Right lobe of liver (tissue), 6 donors: ENCODE results near the gene AXDND1. TPM values are rescaled to one million over a fixed set of nuclear protein-coding genes. Genes with fewer than 3 reads are reported as not detected.
"Not testable (repeated sequence)": the region's sequence is repeated elsewhere in the genome, so short reads cannot be mapped to it uniquely, and the experiment has no call there.

Experiments
- ATAC-seq, 4 donors: fragments of 200-7000 bp; cut with Tn5 transposase; one replicate each; pipeline ENCODE4 v1.9.1; 2020; ENCODE audit warnings: mild to moderate bottlenecking in 4 of 4, moderate library complexity in 4 of 4
- DNase-seq, 3 donors: peaks; one replicate each; pipeline ENCODE4 v3.0.0-alpha.2; 2020
- H3K27ac ChIP-seq, 3 donors: fragments of 200-600 bp; one replicate each; pipeline ENCODE4 v1.8.0; 2022
- H3K27me3 ChIP-seq, 2 donors: fragments of 200-600 bp; one replicate each; pipeline ENCODE4 v1.8.0; 2022
- H3K36me3 ChIP-seq, 4 donors: fragments of 200-600 bp; sonication (generic) in 1 of 4; one replicate each; pipeline versions ENCODE4 v1.5.1 to v1.8.0; 2017 to 2022; ENCODE audit warnings: control low read depth in 1 of 4
- H3K4me1 ChIP-seq, 4 donors: fragments of 200-600 bp; sonication (generic) in 1 of 4; one replicate each; pipeline versions ENCODE4 v1.5.1 to v1.8.0; 2017 to 2022; ENCODE audit warnings: control low read depth in 1 of 4
- H3K4me3 ChIP-seq, 3 donors: fragments of 200-600 bp; one replicate each; pipeline ENCODE4 v1.8.0; 2022
- H3K9me3 ChIP-seq, 4 donors: fragments of 200-600 bp; sonication (generic) in 1 of 4; one replicate each; pipeline versions ENCODE4 v1.5.1 to v1.8.0; 2017 to 2022; ENCODE audit warnings: control low read depth in 1 of 4
- POLR2A ChIP-seq: fragments of 450-650 bp; IDR thresholded peaks from one replicate; pipeline ENCODE4 v1.6.1; 2017; ENCODE audit warnings: antibody characterized with exemption, mild to moderate bottlenecking
- WGBS: methylation state at CpG from one replicate; pipeline ENCODE4 v1.1.6; 2018; ENCODE audit warnings: low coverage, low lambda C conversion rate; ENCODE audit not compliant: insufficient coverage; ENCODE audit errors: missing lambda C conversion rate; 5-methylcytosine and 5-hydroxymethylcytosine counted together
- intact Hi-C, 2 donors: fragments of 100-400 bp; cut with DNase I; formaldehyde crosslinking; loops; one replicate each; pipeline versions ENCODE4 v1.11.2 to v1.14.1; 2022
- total RNA-seq, 6 experiments: library from RNA; depleted of rRNA in 2 of 6; stranded (reverse); fragments of >200 nt in 2 of 6; fragmentation: NEBNext Ultra II Directional in 3 of 6; extraction: Animal tissue kit (Norgen Biotek cat#: 25700) in 3 of 6; gene quantifications; one replicate each; pipeline versions ENCODE4 v1.1.0 to v1.2.4, GENCODE V29; 2016 to 2023
- TF ChIP-seq, protein P1 (sequence below), 4 donors: fragments of 200-600 bp in 3 of 4; fragments of 450-650 bp in 1 of 4; IDR thresholded peaks; one replicate each; pipeline versions ENCODE4 v1.5.1 to v1.8.0; 2016 to 2022; ENCODE audit warnings: antibody characterized with exemption in 4 of 4, mild to moderate bottlenecking in 2 of 4
- donor health status: DM: no; HTN: yes; CAD: no.
- donor health status: DM: no; HTN: no; CAD: no.
- donor health status: DM: no; HTN: no; CAD: no.
- donor health status: DM: no; HTN: yes; CAD: no.
- donor health status: DM: no; HTN: yes; CAD: no.

The AXDND1 gene
- total RNA-seq, 6 experiments from 2014 or later = 0.09 TPM; not detected in 5

DNA sequence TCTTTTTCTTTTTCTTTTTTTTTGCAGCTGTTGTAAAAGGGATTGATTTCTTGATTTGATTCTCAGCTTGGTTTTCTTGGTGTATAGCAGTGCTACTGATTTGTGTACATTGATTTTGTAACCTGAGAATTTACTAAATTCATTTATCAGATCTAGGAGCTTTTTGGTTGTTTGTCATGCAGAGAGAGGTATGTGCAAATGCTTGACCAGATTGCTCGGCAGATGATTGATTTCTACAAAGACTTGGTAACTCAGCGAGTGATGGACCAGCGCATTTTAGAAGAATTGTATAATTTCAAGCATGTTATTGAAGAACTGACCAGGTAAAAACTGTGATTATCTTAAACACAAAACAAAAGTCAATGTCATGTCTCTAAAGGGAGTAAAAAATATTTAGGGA lies 27.9 kb downstream of the AXDND1 start:
- DNase-seq (no peak), ATAC-seq (no peak)
- TF ChIP-seq, protein P1, sequence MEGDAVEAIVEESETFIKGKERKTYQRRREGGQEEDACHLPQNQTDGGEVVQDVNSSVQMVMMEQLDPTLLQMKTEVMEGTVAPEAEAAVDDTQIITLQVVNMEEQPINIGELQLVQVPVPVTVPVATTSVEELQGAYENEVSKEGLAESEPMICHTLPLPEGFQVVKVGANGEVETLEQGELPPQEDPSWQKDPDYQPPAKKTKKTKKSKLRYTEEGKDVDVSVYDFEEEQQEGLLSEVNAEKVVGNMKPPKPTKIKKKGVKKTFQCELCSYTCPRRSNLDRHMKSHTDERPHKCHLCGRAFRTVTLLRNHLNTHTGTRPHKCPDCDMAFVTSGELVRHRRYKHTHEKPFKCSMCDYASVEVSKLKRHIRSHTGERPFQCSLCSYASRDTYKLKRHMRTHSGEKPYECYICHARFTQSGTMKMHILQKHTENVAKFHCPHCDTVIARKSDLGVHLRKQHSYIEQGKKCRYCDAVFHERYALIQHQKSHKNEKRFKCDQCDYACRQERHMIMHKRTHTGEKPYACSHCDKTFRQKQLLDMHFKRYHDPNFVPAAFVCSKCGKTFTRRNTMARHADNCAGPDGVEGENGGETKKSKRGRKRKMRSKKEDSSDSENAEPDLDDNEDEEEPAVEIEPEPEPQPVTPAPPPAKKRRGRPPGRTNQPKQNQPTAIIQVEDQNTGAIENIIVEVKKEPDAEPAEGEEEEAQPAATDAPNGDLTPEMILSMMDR (IDR thresholded peaks at IDR 0.05) = no peak
- TF ChIP-seq POLR2A = no peak
- Histone ChIP-seq H3K9me3 (no peaks in the 10 kb centered on the region), H3K4me1 (no peaks in the 10 kb centered on the region), H3K27me3 (no peaks in the 10 kb centered on the region), H3K36me3 (no peaks in the 10 kb centered on the region), H3K27ac (no peak overlapping the region), H3K4me3 (no peak overlapping the region)
- WGBS = 79% methylated on average over 3 of the region's 3 CpGs
- intact Hi-C loops = no loop called here

DNA sequence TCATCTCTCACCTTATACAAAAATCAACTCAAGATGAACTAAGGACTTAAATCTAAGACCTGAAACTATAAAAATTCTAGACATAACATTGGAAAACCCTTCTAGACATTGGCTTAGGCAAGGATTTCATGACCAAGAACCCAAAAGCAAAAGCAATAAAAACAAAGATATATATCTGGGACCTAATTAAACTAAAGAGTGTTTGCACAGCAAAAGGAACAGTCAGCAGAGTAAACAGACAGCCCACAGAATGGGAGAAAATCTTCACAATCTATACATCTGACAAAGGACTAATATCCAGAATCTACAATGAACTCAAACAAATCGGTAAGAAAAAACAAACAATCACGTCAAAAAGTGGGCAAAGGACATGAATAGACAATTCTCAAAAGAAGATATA lies 33.6 kb downstream of the AXDND1 start:
- intact Hi-C loops, DNase-seq, H3K4me3 ChIP-seq, ATAC-seq, H3K27ac ChIP-seq, H3K27me3 ChIP-seq, H3K9me3 ChIP-seq, H3K4me1 ChIP-seq, H3K36me3 ChIP-seq: not testable (repeated sequence)
- WGBS = 57% methylated on average over 2 of the region's 2 CpGs

DNA sequence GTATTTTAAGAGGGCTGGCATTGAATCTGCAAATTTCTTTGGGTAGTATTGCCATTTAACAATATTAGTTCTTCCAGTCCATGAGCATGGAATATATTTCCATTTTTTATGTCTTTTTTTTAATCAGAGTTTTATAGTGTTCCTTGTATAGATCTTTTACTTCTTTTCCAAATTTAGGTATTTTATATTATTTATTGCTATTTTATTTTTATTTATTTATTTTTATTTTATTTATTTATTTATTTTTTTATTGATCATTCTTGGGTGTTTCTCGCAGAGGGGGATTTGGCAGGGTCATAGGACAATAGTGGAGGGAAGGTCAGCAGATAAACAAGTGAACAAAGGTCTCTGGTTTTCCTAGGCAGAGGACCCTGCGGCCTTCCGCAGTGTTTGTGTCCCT lies 52.0 kb downstream of the AXDND1 start:
- H3K4me3 ChIP-seq, intact Hi-C loops, DNase-seq, H3K4me1 ChIP-seq, H3K9me3 ChIP-seq, H3K36me3 ChIP-seq, H3K27me3 ChIP-seq, ATAC-seq, H3K27ac ChIP-seq: not testable (repeated sequence)
- 44% methylated on average over 1 of the region's 3 CpGs for WGBS

DNA sequence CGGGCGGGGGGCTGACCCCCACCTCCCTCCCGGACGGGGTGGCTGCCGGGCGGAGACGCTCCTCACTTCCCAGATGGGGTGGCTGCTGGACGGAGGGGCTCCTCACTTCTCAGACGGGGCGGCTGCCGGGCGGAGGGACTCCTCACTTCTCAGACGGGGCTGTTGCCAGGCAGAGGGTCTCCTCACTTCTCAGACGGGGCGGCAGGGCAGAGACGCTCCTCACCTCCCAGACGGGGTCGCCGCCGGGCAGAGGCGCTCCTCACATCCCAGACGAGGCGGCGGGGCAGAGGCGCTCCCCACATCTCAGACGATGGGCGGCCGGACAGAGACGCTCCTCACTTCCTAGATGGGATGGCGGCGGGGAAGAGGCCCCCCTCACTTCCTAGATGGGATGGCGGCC lies 52.9 kb downstream of the AXDND1 start:
- H3K4me1 ChIP-seq, H3K9me3 ChIP-seq, H3K4me3 ChIP-seq, H3K27me3 ChIP-seq, ATAC-seq, H3K36me3 ChIP-seq, H3K27ac ChIP-seq, intact Hi-C loops, DNase-seq: not testable (repeated sequence)
- no CpG with 5 or more reads among the region's 32 CpGs for WGBS

DNA sequence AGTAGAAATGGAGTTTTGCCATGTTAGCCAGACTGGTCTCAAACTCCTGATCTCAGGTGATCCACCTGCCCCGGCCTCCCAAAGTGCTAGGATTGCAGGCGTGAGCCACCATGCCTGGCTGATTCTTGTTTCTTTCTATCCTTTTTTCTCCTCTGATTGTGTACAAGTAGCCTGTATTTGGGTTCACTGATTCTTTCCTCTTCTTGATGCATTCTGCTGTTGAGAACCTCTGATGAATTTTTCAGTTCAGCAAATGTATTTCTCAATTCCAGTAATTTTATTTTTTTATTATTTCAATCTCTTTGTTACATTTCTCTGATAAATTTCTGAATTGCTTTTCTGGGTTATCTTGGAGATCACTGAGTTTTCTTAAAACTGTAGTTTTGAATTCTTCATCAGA lies 58.8 kb downstream of the AXDND1 start:
- H3K27me3 ChIP-seq = no peaks in the 10 kb centered on the region
- TF ChIP-seq POLR2A = no peak
- TF ChIP-seq, protein P1 (IDR thresholded peaks at IDR 0.05) = no peak
- 83% methylated on average over 2 of the region's 2 CpGs for WGBS
- H3K4me1 ChIP-seq = no peaks in the 10 kb centered on the region
- no peak for DNase-seq
- no peak overlapping the region for H3K27ac ChIP-seq
- intact Hi-C loops = no loop called here
- H3K36me3 ChIP-seq = no peaks in the 10 kb centered on the region
- H3K4me3 ChIP-seq = no peak overlapping the region
- no peak for ATAC-seq
- no peaks in the 10 kb centered on the region for H3K9me3 ChIP-seq

DNA sequence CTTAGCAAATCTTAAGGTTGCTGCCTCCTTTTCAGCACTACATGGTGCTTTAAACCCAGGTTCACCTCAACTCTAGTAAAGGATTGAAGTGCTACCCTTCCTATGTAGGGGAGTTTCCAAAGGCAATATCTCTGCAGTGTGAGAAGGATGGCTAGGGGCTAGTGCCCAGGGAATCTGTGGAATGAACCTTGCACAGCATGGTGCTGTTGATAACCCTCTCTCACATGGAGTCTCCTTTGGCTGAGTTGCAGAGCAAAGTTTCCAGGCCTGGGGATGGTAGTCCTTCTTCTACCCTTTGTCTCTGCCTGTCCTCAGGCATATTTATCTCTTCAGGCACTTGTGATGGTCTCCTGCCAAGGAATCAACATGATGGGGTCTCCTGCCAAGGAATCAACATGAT lies 59.4 kb downstream of the AXDND1 start:
- intact Hi-C loops = no loop called here
- ATAC-seq = no peak
- Histone ChIP-seq H3K4me1 (no peaks in the 10 kb centered on the region), H3K9me3 (no peaks in the 10 kb centered on the region), H3K27ac (no peak overlapping the region), H3K4me3 (no peak overlapping the region), H3K27me3 (no peaks in the 10 kb centered on the region), H3K36me3 (no peaks in the 10 kb centered on the region)
- TF ChIP-seq, protein P1 (IDR thresholded peaks at IDR 0.05) = no peak
- TF ChIP-seq POLR2A = no peak
- DNase-seq = no peak
